CD4-positive, alpha-beta memory T cell (primary cell): Measurements from ENCODE around the gene OGN. TPM values are rescaled to one million over a fixed set of nuclear protein-coding genes. Genes with fewer than 3 reads are reported as not detected.

Experiments used
- CTCF ChIA-PET: fragments of 350-600 bp; sonication (Branson Sonifier 250); formaldehyde crosslinking; loops from one replicate; lab custom pipeline; 2021; ENCODE audit warnings: inconsistent platforms; ENCODE audit not compliant: partially characterized antibody; lab: Charles Lee
- POLR2A ChIA-PET: fragments of 350-600 bp; sonication (Branson Sonifier 250); formaldehyde crosslinking; loops from one replicate; lab custom pipeline; 2021; ENCODE audit not compliant: partially characterized antibody; lab: Charles Lee
- DNase-seq, 5 donors: peaks; one replicate each; pipeline versions ENCODE4 v3.0.0 to v3.0.0-alpha.2; 2020 to 2022; ENCODE audit warnings: mixed read lengths in 1 of 5
- H3K27ac ChIP-seq: one replicate; pipeline ENCODE4 v1.7.0; 2013; ENCODE audit warnings: low read depth, low read length
- H3K27me3 ChIP-seq: 2 replicates; pipeline ENCODE4 v1.7.0; 2013; ENCODE audit warnings: mild to moderate bottlenecking, low read length, moderate library complexity; ENCODE audit not compliant: insufficient read depth
- H3K36me3 ChIP-seq: 2 replicates; pipeline ENCODE4 v1.7.0; 2013; ENCODE audit warnings: mild to moderate bottlenecking, low read length, moderate library complexity; ENCODE audit not compliant: insufficient read depth
- H3K4me1 ChIP-seq: 2 replicates; pipeline ENCODE4 v1.7.0; 2013; ENCODE audit warnings: mild to moderate bottlenecking, low read length, moderate library complexity; ENCODE audit not compliant: insufficient read depth
- H3K4me3 ChIP-seq, 2 donors: one replicate each; pipeline ENCODE4 v1.7.0; 2013; ENCODE audit warnings: low read length in 2 of 2, mild to moderate bottlenecking in 1 of 2
- H3K9me3 ChIP-seq, 2 donors: one replicate each; pipeline ENCODE4 v1.7.0; 2013; ENCODE audit warnings: low read length in 2 of 2, control low read depth in 1 of 2; ENCODE audit not compliant: control insufficient read depth in 1 of 2
- H3K27ac Mint-ChIP-seq, 7 donors: one replicate each; pipeline ENCODE4 v1.8.0; 2020 to 2021; ENCODE audit warnings: mixed read lengths in 7 of 7, mild to moderate bottlenecking in 6 of 7, inconsistent platforms in 3 of 7, moderate library complexity in 3 of 7
- H3K27me3 Mint-ChIP-seq, 2 donors: one replicate each; pipeline ENCODE4 v1.8.0; 2020 to 2021; ENCODE audit warnings: mixed read lengths in 2 of 2
- H3K36me3 Mint-ChIP-seq, 2 donors: one replicate each; pipeline ENCODE4 v1.8.0; 2020 to 2021; ENCODE audit warnings: mixed read lengths in 2 of 2, inconsistent platforms in 1 of 2, mild to moderate bottlenecking in 1 of 2
- H3K4me1 Mint-ChIP-seq, 4 donors: one replicate each; pipeline ENCODE4 v1.8.0; 2020 to 2021; ENCODE audit warnings: mixed read lengths in 4 of 4, mild to moderate bottlenecking in 1 of 4
- H3K4me3 Mint-ChIP-seq, 8 donors: one replicate each; pipeline ENCODE4 v1.8.0; 2020 to 2021; ENCODE audit warnings: mixed read lengths in 8 of 8, mild to moderate bottlenecking in 7 of 8, moderate library complexity in 6 of 8, inconsistent platforms in 3 of 8
- H3K9me3 Mint-ChIP-seq, 8 donors: one replicate each; pipeline ENCODE4 v1.8.0; 2020 to 2021; ENCODE audit warnings: mixed read lengths in 8 of 8, mild to moderate bottlenecking in 5 of 8, inconsistent platforms in 3 of 8, moderate library complexity in 1 of 8
- intact Hi-C: fragments of 100-400 bp; cut with micrococcal nuclease; formaldehyde crosslinking; loops from one replicate; pipeline ENCODE4 v1.15.1; 2023
- polyA plus RNA-seq, 2 donors: library from polyadenylated mRNA; unstranded; fragments of 300-500 nt; fragmentation: Illumina TruSeq; gene quantifications; one replicate each; pipeline ENCODE4 v1.2.3, GENCODE V29; 2021
- total RNA-seq, 2 experiments: library from RNA; stranded (reverse); gene quantifications; one replicate each; pipeline ENCODE4 v1.2.3, GENCODE V29; 2021

The OGN gene
- total and polyA plus RNA-seq, 4 experiments from 2014 or later: 0.24 TPM; not detected in 3

DNA sequence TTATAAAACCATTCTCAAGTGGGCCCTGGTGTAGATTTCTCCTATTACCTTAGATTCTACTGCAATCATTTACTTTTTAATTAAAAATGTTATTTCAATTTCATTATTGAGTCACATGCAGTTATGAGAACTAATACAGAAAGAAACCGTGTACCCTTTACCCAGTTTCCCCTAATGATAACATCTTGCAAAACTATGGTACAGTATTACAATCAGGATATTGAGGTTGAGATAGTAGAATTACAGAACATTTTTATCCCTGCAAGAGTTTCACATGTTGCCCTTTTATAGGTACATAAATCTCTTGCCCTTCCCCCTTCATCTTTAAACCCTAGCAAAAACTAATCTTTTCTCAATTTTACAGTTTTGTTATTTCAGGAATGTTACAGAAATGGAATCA is 30.9 kb upstream of the OGN start:
- Mint-ChIP-seq H3K9me3 (no peaks in the 10 kb centered on the region), H3K27me3 (no peaks in the 10 kb centered on the region), H3K4me3 (no peak overlapping the region), H3K27ac (no peak overlapping the region), H3K36me3 (no peaks in the 10 kb centered on the region), H3K4me1 (peaks cover 0 to 3% (median under 1%) of the 10 kb centered on the region in 4 donors)
- Histone ChIP-seq H3K36me3 (no peaks in the 10 kb centered on the region), H3K4me1 (peaks cover 9% of the 10 kb centered on the region), H3K27me3 (no peaks in the 10 kb centered on the region), H3K4me3 (no peak overlapping the region), H3K27ac (no peak overlapping the region), H3K9me3 (no peaks in the 10 kb centered on the region)
- DNase-seq: no peak
- ChIA-PET CTCF (no interaction called here), POLR2A (no interaction called here)
- intact Hi-C loops: no loop called here

DNA sequence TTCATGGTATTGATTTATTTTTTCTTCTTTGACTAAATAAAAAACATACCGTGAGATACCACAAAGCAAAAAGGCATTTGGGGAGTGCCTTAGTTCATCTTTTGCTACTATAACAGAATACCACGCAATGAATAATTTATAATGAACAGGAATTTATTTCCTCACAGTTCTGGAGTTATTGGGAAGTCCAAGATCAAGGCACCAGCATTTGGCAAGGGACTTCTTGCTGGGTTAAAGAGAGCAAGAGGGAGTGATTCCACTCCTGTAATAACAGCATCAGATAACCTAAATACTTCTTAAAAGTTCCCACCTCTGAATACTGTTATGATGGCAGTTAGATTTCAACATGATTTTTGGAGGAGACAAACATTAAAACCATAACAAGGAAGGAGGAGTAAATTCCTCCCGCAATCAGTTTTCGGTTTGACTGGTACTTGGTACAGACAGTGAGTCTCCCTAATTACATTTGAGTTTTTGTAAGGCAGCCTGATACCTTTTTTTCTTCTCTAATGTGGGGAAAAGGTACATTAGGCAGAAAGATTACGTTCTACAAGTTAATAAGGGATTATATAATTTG is 28.7 kb upstream of the OGN start:
- intact Hi-C loops: no loop called here
- H3K27ac ChIP-seq: no peak overlapping the region
- no peaks in the 10 kb centered on the region for H3K36me3 Mint-ChIP-seq
- ChIA-PET POLR2A (no interaction called here), CTCF (no interaction called here)
- no peak overlapping the region for H3K4me3 Mint-ChIP-seq
- peaks cover 0 to 1% (median 0%) of the 10 kb centered on the region in 4 donors for H3K4me1 Mint-ChIP-seq
- H3K4me1 ChIP-seq: no peaks in the 10 kb centered on the region
- no peaks in the 10 kb centered on the region for H3K9me3 Mint-ChIP-seq
- no peak overlapping the region for H3K27ac Mint-ChIP-seq
- H3K4me3 ChIP-seq: no peak overlapping the region
- H3K36me3 ChIP-seq: no peaks in the 10 kb centered on the region
- DNase-seq: no peak
- H3K9me3 ChIP-seq: no peaks in the 10 kb centered on the region
- H3K27me3 Mint-ChIP-seq: no peaks in the 10 kb centered on the region
- H3K27me3 ChIP-seq: no peaks in the 10 kb centered on the region

GRCh38 chr9:92432350-92432749 is 28.0 kb upstream of the OGN start:
- Mint-ChIP-seq H3K4me1 (peaks cover 0 to 1% (median 0%) of the 10 kb centered on the region in 4 donors), H3K9me3 (no peaks in the 10 kb centered on the region), H3K27me3 (no peaks in the 10 kb centered on the region), H3K4me3 (no peak overlapping the region), H3K27ac (no peak overlapping the region), H3K36me3 (no peaks in the 10 kb centered on the region)
- Histone ChIP-seq H3K27me3 (no peaks in the 10 kb centered on the region), H3K36me3 (no peaks in the 10 kb centered on the region), H3K27ac (no peak overlapping the region), H3K9me3 (no peaks in the 10 kb centered on the region), H3K4me1 (no peaks in the 10 kb centered on the region), H3K4me3 (no peak overlapping the region)
- no peak for DNase-seq
- ChIA-PET POLR2A (no interaction called here), CTCF (no interaction called here)
- intact Hi-C loops: no loop called here

GRCh38 chr9:92429836-92430235 is 25.5 kb upstream of the OGN start:
- Histone ChIP-seq H3K27me3 (no peaks in the 10 kb centered on the region), H3K4me3 (no peak overlapping the region), H3K4me1 (no peaks in the 10 kb centered on the region), H3K36me3 (no peaks in the 10 kb centered on the region), H3K27ac (no peak overlapping the region), H3K9me3 (no peaks in the 10 kb centered on the region)
- ChIA-PET POLR2A (no interaction called here), CTCF (no interaction called here)
- DNase-seq: no peak
- Mint-ChIP-seq H3K27ac (no peak overlapping the region), H3K9me3 (no peaks in the 10 kb centered on the region), H3K36me3 (no peaks in the 10 kb centered on the region), H3K4me1 (peaks cover 0 to 1% (median 0%) of the 10 kb centered on the region in 4 donors), H3K27me3 (no peaks in the 10 kb centered on the region), H3K4me3 (no peak overlapping the region)
- intact Hi-C loops: no loop called here

DNA sequence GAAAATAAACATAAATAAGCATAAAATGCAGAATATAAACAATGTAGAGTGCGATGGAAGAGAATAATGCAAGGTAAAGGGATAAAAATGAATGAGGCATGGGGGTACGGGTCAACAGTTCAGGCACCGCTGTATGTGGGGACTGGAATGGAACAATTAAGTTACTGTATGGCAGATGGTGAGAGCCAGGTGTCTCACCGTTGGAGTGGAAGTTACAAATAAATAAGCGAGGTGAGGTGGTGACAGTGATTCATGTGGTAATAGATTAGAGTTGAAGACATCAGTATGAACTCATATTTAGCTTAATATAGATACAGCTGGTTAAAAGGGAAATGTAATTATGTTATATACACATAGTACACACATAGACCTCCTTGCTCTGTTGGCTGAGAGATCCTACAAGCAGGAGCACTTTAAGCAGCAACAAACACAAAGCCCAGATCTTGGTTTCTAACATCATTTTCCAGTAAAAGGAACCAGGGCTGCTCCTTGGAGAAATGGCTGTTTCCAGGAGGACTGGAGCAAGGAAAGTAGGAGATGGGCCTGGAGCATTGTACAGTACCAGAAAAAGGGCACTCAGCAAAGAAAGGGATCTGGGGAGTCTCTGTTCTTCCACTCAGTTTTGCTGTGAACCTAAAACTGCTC is 22.2 kb upstream of the OGN start:
- POLR2A ChIA-PET: no interaction called here

GRCh38 chr9:92425474-92425873 is 21.1 kb upstream of the OGN start:
- Histone ChIP-seq H3K27ac (no peak overlapping the region), H3K36me3 (no peaks in the 10 kb centered on the region), H3K4me3 (no peak overlapping the region), H3K9me3 (no peaks in the 10 kb centered on the region), H3K4me1 (no peaks in the 10 kb centered on the region), H3K27me3 (no peaks in the 10 kb centered on the region)
- no peak overlapping the region for H3K27ac Mint-ChIP-seq
- no peak for DNase-seq
- H3K4me3 Mint-ChIP-seq: no peak overlapping the region
- CTCF ChIA-PET: no interaction called here
- intact Hi-C loops: no loop called here
- H3K36me3 Mint-ChIP-seq: peaks cover 0 to 1% of the 10 kb centered on the region in 2 donors
- H3K4me1 Mint-ChIP-seq: no peaks in the 10 kb centered on the region
- POLR2A ChIA-PET: no interaction called here
- no peaks in the 10 kb centered on the region for H3K9me3 Mint-ChIP-seq
- H3K27me3 Mint-ChIP-seq: no peaks in the 10 kb centered on the region

More for the DNA sequence above, 22.2 kb upstream of the OGN start:
- H3K4me3 Mint-ChIP-seq: no peak overlapping the region
- no peaks in the 10 kb centered on the region for H3K27me3 Mint-ChIP-seq
- DNase-seq: no peak
- Histone ChIP-seq H3K4me3 (no peak overlapping the region), H3K4me1 (no peaks in the 10 kb centered on the region), H3K36me3 (no peaks in the 10 kb centered on the region), H3K27ac (no peak overlapping the region), H3K27me3 (no peaks in the 10 kb centered on the region), H3K9me3 (no peaks in the 10 kb centered on the region)
- no peaks in the 10 kb centered on the region for H3K36me3 Mint-ChIP-seq
- H3K4me1 Mint-ChIP-seq: no peaks in the 10 kb centered on the region
- intact Hi-C loops: no loop called here
- CTCF ChIA-PET: no interaction called here
- no peaks in the 10 kb centered on the region for H3K9me3 Mint-ChIP-seq
- no peak overlapping the region for H3K27ac Mint-ChIP-seq

DNA sequence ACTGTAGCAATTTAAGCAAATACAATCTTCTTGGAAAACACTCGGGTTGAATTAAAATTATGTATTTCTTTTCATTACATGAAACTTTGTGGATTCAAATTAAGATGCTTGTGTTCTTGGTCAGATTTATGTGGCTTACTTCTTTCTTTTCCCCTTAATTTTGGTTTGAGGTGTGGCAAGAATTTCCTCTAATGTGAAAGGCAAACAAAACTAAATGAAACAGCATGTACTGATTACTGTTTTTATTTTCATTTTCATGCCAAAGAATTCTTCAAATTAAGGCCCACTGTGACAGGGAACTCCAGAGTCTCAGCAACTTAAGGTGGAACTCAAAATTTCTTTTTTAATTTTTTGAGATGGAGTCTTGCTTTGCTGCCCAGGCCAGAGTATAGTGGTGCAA is 20.0 kb upstream of the OGN start, which contains the start of gene OMD:
Gene OMD (minus strand): TSS at position 132 of the 400 bp plus-strand sequence. CDS start 6,913 bp downstream, outside the sequence.
- Histone ChIP-seq H3K27ac (no peak within 1 kb of the TSS), H3K9me3 (no peaks in the 10 kb centered on the region), H3K27me3 (no peaks in the 10 kb centered on the region), H3K4me3 (no peak within 1 kb of the TSS), H3K4me1 (no peaks in the 10 kb centered on the region), H3K36me3 (no peaks in the 10 kb centered on the region)
- H3K27ac Mint-ChIP-seq: no peak within 1 kb of the TSS
- H3K9me3 Mint-ChIP-seq: no peaks in the 10 kb centered on the region
- CTCF ChIA-PET: no interaction called here
- no peaks in the 10 kb centered on the region for H3K4me1 Mint-ChIP-seq
- H3K36me3 Mint-ChIP-seq: peaks cover 0 to 5% of the 10 kb centered on the region in 2 donors
- no peak for DNase-seq
- H3K27me3 Mint-ChIP-seq: no peaks in the 10 kb centered on the region
- no peak within 1 kb of the TSS for H3K4me3 Mint-ChIP-seq
- POLR2A ChIA-PET: no interaction called here
- intact Hi-C loops: no loop called here
